Activated T-helper 1 cell treated with anti-CD3 and anti-CD28 coated beads, Interleukin-12 subunit alpha, Interleukin-12 subunit beta, Interleukin-2, Interleukin-4 antibody, amounts not matched to agents 30 ng/mL and 10 ng/mL and 1 ng/mL, durations not matched to agents 14 hours and 24 hours and 36 hours (primary cell): ENCODE results near the gene ST7. TPM values are rescaled to one million over a fixed set of nuclear protein-coding genes. Genes with fewer than 3 reads are reported as not detected.

Experiments used
- DNase-seq: peaks from one replicate; pipeline ENCODE4 v3.0.0; 2021; ENCODE audit warnings: low spot score
- H3K27ac Mint-ChIP-seq: one replicate; pipeline ENCODE4 v1.8.0; 2021; ENCODE audit warnings: mild to moderate bottlenecking, mixed read lengths
- H3K27me3 Mint-ChIP-seq: one replicate; pipeline ENCODE4 v1.8.0; 2022; ENCODE audit warnings: mild to moderate bottlenecking, moderate library complexity, mixed read lengths; ENCODE audit not compliant: insufficient read depth
- H3K36me3 Mint-ChIP-seq: one replicate; pipeline ENCODE4 v1.8.0; 2021; ENCODE audit warnings: low read depth, mixed read lengths
- H3K4me1 Mint-ChIP-seq: one replicate; pipeline ENCODE4 v1.8.0; 2021; ENCODE audit warnings: low read depth, mixed read lengths
- H3K4me3 Mint-ChIP-seq: one replicate; pipeline ENCODE4 v1.8.0; 2021; ENCODE audit warnings: mild to moderate bottlenecking, moderate library complexity, mixed read lengths
- H3K9me3 Mint-ChIP-seq: one replicate; pipeline ENCODE4 v1.8.0; 2021; ENCODE audit warnings: mixed read lengths
- intact Hi-C: fragments of 100-400 bp; cut with micrococcal nuclease; formaldehyde crosslinking; loops from one replicate; pipeline ENCODE4 v1.15.1; 2024
- total RNA-seq: library from RNA; stranded (reverse); gene quantifications from 2 replicates; pipeline ENCODE4 v1.2.3, GENCODE V29; 2022

ST7 gene
- total RNA-seq, 1 donor from 2014 or later = 5.8 TPM

- Mint-ChIP-seq H3K9me3 (no peaks in the 10 kb centered on the region), H3K4me1 (peaks cover 9% of the 10 kb centered on the region), H3K27me3 (peaks cover 4% of the 10 kb centered on the region), H3K27ac (no peak overlapping the region), H3K4me3 (no peak overlapping the region), H3K36me3 (no peaks in the 10 kb centered on the region)
- DNase-seq = no peak
- intact Hi-C loops = loop anchor here (5.0 kb wide), 1 partner anchor 820 kb away; no protein-coding TSS in a partner anchor
Observed at GRCh38 chr7:117132321-117133120, 179.2 kb downstream of the ST7 start.

GRCh38 chr7:117133125-117133524 is 179.8 kb downstream of the ST7 start:
- peaks cover 9% of the 10 kb centered on the region for H3K4me1 Mint-ChIP-seq
- H3K27me3 Mint-ChIP-seq = no peaks in the 10 kb centered on the region
- no peaks in the 10 kb centered on the region for H3K36me3 Mint-ChIP-seq
- H3K4me3 Mint-ChIP-seq = no peak overlapping the region
- DNase-seq = no peak
- no peak overlapping the region for H3K27ac Mint-ChIP-seq
- no peaks in the 10 kb centered on the region for H3K9me3 Mint-ChIP-seq
- intact Hi-C loops = loop anchor here (5.0 kb wide), 1 partner anchor 821 kb away; no protein-coding TSS in a partner anchor

DNA sequence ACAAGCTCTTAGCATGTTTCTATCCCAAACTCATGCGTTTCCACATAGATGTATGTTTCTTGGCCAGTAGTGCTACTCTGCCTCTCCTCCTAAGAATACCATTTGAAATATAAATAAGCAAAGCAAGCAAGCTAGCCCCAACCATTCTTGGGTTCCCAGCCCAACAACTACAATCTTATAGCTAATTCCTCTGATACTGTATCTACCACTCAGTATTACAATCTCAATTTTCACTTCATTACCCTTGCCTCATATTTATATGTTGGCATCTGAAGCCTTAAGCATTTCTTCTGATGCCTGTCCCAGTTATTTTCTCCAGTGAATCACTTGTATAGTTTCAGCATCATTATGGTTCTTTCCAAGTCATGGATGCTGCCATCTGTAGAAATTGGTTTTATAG is 181.1 kb downstream of the ST7 start:
- no peaks in the 10 kb centered on the region for H3K9me3 Mint-ChIP-seq
- peaks cover 9% of the 10 kb centered on the region for H3K4me1 Mint-ChIP-seq
- intact Hi-C loops = loop anchor here (5.0 kb wide), 1 partner anchor 822 kb away; no protein-coding TSS in a partner anchor
- no peaks in the 10 kb centered on the region for H3K36me3 Mint-ChIP-seq
- H3K4me3 Mint-ChIP-seq = no peak overlapping the region
- no peaks in the 10 kb centered on the region for H3K27me3 Mint-ChIP-seq
- no peak overlapping the region for H3K27ac Mint-ChIP-seq
- DNase-seq = no peak

GRCh38 chr7:117134889-117135552 is 181.7 kb downstream of the ST7 start:
- H3K4me1 Mint-ChIP-seq = peaks cover 9% of the 10 kb centered on the region
- H3K4me3 Mint-ChIP-seq = no peak overlapping the region
- no peak for DNase-seq
- no peak overlapping the region for H3K27ac Mint-ChIP-seq
- no peaks in the 10 kb centered on the region for H3K9me3 Mint-ChIP-seq
- no peaks in the 10 kb centered on the region for H3K36me3 Mint-ChIP-seq
- no peaks in the 10 kb centered on the region for H3K27me3 Mint-ChIP-seq
- intact Hi-C loops = loop anchor here (5.0 kb wide), 1 partner anchor 823 kb away; no protein-coding TSS in a partner anchor

DNA sequence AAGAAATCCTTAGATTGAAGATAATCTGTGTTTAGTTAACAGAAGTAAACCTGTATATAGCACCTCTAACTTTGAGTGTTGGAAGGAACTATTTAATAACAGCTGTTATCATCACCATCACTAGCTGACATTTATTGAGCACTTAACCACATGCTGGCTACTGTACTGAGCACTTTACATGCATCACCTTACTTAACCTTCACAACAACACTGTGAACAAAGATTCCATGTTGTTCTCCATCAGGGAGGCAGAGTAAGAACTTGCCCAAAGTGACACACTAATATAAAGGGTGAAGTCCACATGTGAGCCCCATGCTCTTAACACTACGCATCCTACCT is 182.2 kb downstream of the ST7 start:
- Mint-ChIP-seq H3K9me3 (no peaks in the 10 kb centered on the region), H3K27me3 (no peaks in the 10 kb centered on the region), H3K4me1 (peaks cover 9% of the 10 kb centered on the region), H3K4me3 (no peak overlapping the region), H3K36me3 (no peaks in the 10 kb centered on the region), H3K27ac (no peak overlapping the region)
- intact Hi-C loops = no loop called here
- no peak for DNase-seq

GRCh38 chr7:117137868-117138267 is 184.6 kb downstream of the ST7 start:
- no peaks in the 10 kb centered on the region for H3K36me3 Mint-ChIP-seq
- no peaks in the 10 kb centered on the region for H3K9me3 Mint-ChIP-seq
- intact Hi-C loops = no loop called here
- H3K27me3 Mint-ChIP-seq = no peaks in the 10 kb centered on the region
- no peak overlapping the region for H3K4me3 Mint-ChIP-seq
- H3K27ac Mint-ChIP-seq = no peak overlapping the region
- H3K4me1 Mint-ChIP-seq = peaks cover 9% of the 10 kb centered on the region
- DNase-seq = no peak

- DNase-seq = no peak
- H3K36me3 Mint-ChIP-seq = no peaks in the 10 kb centered on the region
- H3K9me3 Mint-ChIP-seq = no peaks in the 10 kb centered on the region
- peaks cover 15% of the 10 kb centered on the region for H3K4me1 Mint-ChIP-seq
- intact Hi-C loops = no loop called here
- H3K27me3 Mint-ChIP-seq = no peaks in the 10 kb centered on the region
- H3K27ac Mint-ChIP-seq = no peak overlapping the region
- no peak overlapping the region for H3K4me3 Mint-ChIP-seq
Observed at GRCh38 chr7:117138495-117138894, 185.2 kb downstream of the ST7 start.

DNA sequence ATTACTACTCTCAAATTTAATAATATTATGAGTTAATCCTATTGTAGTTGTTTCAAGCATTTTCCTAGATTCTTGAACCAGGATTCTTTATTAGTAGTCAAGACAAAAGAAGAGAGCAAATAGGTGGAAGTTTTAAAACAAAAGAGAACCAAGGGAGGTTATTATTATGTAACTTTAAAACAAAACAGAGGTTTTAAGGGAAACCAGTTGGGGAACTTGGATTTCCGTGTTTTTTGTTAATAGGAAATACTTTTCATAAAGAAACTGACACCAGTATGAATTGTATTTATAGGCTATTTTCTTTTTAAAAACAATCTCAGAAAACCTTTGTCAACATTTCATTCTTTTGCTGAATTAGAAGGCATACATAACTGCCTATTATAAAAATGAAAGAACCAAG is 185.7 kb downstream of the ST7 start:
- H3K27ac Mint-ChIP-seq = no peak overlapping the region
- no peak overlapping the region for H3K4me3 Mint-ChIP-seq
- H3K36me3 Mint-ChIP-seq = no peaks in the 10 kb centered on the region
- H3K27me3 Mint-ChIP-seq = no peaks in the 10 kb centered on the region
- no peaks in the 10 kb centered on the region for H3K9me3 Mint-ChIP-seq
- intact Hi-C loops = no loop called here
- DNase-seq = no peak
- H3K4me1 Mint-ChIP-seq = peaks cover 15% of the 10 kb centered on the region

DNA sequence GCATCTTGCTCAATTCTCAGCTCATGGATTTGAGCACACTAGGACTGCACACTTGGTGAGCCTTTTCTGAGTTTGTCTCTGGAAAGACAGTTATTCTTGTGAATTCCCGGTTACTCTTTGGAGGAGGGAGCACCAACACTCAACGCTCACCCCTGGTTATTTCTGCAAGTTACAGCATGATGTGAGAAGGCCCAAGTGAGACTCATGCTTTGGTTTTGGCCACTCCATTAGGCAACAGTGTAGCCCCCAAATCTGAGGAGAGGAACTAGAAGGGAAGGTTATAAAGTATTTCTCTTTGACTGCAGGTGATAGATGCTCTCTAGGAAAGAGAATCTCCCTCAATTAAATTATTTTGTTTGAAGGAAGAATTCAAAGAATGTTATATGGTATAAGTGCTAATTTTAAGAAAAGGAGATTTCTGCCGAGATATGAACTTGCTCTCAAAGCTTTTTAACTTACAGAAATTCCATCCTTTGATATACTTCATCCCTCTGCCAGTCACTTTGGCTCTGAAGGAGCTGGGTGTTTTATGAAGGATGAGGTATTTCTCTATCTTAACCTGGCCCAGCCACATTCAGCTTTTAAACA is 186.2 kb downstream of the ST7 start:
- Mint-ChIP-seq H3K9me3 (no peaks in the 10 kb centered on the region), H3K36me3 (no peaks in the 10 kb centered on the region), H3K27me3 (no peaks in the 10 kb centered on the region), H3K4me3 (no peak overlapping the region), H3K4me1 (peaks cover 15% of the 10 kb centered on the region), H3K27ac (no peak overlapping the region)
- intact Hi-C loops = no loop called here
- DNase-seq = no peak

- DNase-seq = no peak
- Mint-ChIP-seq H3K27me3 (no peaks in the 10 kb centered on the region), H3K4me1 (peaks cover 6% of the 10 kb centered on the region), H3K9me3 (no peaks in the 10 kb centered on the region), H3K36me3 (no peaks in the 10 kb centered on the region), H3K4me3 (no peak overlapping the region), H3K27ac (no peak overlapping the region)
- intact Hi-C loops = no loop called here
Observed at GRCh38 chr7:117140921-117141320, 187.6 kb downstream of the ST7 start.

DNA sequence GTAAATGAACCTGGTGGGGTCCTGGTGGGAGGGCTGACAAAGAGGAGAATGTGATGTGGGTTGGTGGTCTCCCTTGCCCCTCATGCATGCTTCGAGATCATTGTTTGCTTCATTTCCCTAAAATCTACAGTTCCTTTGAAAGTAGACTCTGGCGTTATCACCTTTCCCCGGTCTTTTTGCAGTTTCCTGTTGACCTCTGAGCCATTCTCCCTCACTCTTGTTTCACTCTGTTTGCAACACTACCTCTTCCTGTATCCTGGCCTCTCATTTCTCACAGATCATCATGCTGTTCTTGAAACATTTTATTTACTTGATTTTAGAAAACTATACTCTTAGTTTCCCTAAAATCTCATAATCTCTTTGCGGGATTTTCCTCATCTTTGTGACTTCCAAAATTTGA is 189.8 kb downstream of the ST7 start:
- no peaks in the 10 kb centered on the region for H3K9me3 Mint-ChIP-seq
- DNase-seq = no peak
- no peak overlapping the region for H3K27ac Mint-ChIP-seq
- intact Hi-C loops = no loop called here
- no peaks in the 10 kb centered on the region for H3K36me3 Mint-ChIP-seq
- H3K27me3 Mint-ChIP-seq = no peaks in the 10 kb centered on the region
- H3K4me3 Mint-ChIP-seq = no peak overlapping the region
- peaks cover 6% of the 10 kb centered on the region for H3K4me1 Mint-ChIP-seq

DNA sequence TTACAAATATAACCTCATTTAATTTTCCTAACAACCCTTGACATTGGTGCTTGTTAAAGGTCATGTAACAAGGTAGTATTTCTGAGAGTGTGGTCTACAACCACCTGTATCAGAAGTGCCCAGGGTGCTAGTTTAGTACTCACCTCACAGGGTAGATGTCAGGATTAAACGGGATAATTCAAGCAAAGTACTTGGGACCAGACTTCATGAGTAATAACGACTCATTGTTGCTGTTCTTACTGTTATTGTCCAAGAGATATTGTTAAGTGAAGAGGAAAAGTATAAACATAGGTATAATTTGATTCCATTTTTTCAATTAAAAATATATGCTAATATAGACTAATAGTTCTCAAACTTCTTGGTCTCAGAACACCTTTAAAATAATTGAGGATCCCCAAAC is 190.3 kb downstream of the ST7 start:
- no peaks in the 10 kb centered on the region for H3K27me3 Mint-ChIP-seq
- no peaks in the 10 kb centered on the region for H3K36me3 Mint-ChIP-seq
- H3K27ac Mint-ChIP-seq = no peak overlapping the region
- intact Hi-C loops = no loop called here
- H3K9me3 Mint-ChIP-seq = no peaks in the 10 kb centered on the region
- H3K4me3 Mint-ChIP-seq = no peak overlapping the region
- peaks cover 6% of the 10 kb centered on the region for H3K4me1 Mint-ChIP-seq
- DNase-seq = no peak

- Mint-ChIP-seq H3K4me3 (no peak overlapping the region), H3K27me3 (no peaks in the 10 kb centered on the region), H3K27ac (no peak overlapping the region), H3K9me3 (no peaks in the 10 kb centered on the region), H3K4me1 (peaks cover 6% of the 10 kb centered on the region), H3K36me3 (no peaks in the 10 kb centered on the region)
- intact Hi-C loops = no loop called here
- no peak for DNase-seq
Observed at GRCh38 chr7:117145333-117145732, 192.0 kb downstream of the ST7 start.
